HAP-1 (cell line): ENCODE data around the gene CEP131.

ENCODE experiments used
- DNase-seq, 2 experiments: peaks; one replicate each; pipeline ENCODE4 v3.0.0-alpha.2; 2016 to 2020; ENCODE audit warnings: low spot score in 2 of 2
- H3K27me3 ChIP-seq: fragments of 250-450 bp; sonication (Bioruptor Pico); 2 replicates; pipeline ENCODE4 v1.5.1; 2020; ENCODE audit warnings: low read depth, mild to moderate bottlenecking, moderate library complexity
- H3K36me3 ChIP-seq: fragments of 250-450 bp; sonication (Bioruptor Pico); replicated peaks from 2 replicates; pipeline ENCODE4 v1.5.1; 2020; ENCODE audit warnings: mild to moderate bottlenecking
- H3K4me1 ChIP-seq: fragments of 250-450 bp; sonication (Bioruptor Pico); 2 replicates; pipeline ENCODE4 v1.5.1; 2020; ENCODE audit warnings: mild to moderate bottlenecking
- H3K4me3 ChIP-seq: fragments of 250-450 bp; sonication (Bioruptor Pico); 2 replicates; pipeline ENCODE4 v1.5.1; 2020; ENCODE audit warnings: mild to moderate bottlenecking, moderate library complexity
- H3K9me3 ChIP-seq: fragments of 250-450 bp; sonication (Bioruptor Pico); 2 replicates; pipeline ENCODE4 v1.5.1; 2020; ENCODE audit warnings: mild to moderate bottlenecking, moderate library complexity
- in situ Hi-C: fragments of 300-500 bp; cut with MboI; formaldehyde crosslinking; loops from 3 replicates; pipeline ENCODE4 v1.14.3; 2020; ENCODE audit warnings: low sequenced_read_pairs, inconsistent platforms, mixed read lengths

CEP131 gene

GRCh38 chr17:81193470-81194224 is 29.1 kb downstream of the CEP131 start:
- Histone ChIP-seq H3K27me3 (no peaks in the 10 kb centered on the region), H3K4me1 (no peaks in the 10 kb centered on the region), H3K4me3 (no peak overlapping the region), H3K9me3 (no peaks in the 10 kb centered on the region), H3K36me3 (peaks cover 17% of the 10 kb centered on the region)
- no peak for DNase-seq
- in situ Hi-C loops: no loop called here

DNA sequence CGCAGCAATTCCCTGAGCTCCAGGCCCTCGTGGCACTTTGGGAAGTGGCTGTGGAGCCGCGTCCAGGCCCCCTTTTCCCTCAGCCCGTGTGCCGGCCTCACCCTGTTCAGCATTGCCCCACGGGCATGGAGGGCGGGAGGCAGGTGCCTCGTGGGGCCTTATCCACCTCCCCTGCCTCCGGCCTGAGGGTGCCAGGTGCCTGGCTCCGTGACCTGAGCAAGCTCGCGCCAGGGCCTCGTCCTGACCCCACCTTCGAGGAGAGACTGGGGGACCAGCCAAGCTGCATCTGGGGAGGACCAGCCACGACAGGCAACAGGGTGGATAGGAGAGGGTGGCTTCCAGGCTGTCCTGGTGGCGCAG is 29.7 kb downstream of the CEP131 start:
- DNase-seq: no peak
- Histone ChIP-seq H3K27me3 (no peaks in the 10 kb centered on the region), H3K4me3 (no peak overlapping the region), H3K36me3 (peaks cover 17% of the 10 kb centered on the region), H3K9me3 (no peaks in the 10 kb centered on the region), H3K4me1 (no peaks in the 10 kb centered on the region)
- in situ Hi-C loops: no loop called here

DNA sequence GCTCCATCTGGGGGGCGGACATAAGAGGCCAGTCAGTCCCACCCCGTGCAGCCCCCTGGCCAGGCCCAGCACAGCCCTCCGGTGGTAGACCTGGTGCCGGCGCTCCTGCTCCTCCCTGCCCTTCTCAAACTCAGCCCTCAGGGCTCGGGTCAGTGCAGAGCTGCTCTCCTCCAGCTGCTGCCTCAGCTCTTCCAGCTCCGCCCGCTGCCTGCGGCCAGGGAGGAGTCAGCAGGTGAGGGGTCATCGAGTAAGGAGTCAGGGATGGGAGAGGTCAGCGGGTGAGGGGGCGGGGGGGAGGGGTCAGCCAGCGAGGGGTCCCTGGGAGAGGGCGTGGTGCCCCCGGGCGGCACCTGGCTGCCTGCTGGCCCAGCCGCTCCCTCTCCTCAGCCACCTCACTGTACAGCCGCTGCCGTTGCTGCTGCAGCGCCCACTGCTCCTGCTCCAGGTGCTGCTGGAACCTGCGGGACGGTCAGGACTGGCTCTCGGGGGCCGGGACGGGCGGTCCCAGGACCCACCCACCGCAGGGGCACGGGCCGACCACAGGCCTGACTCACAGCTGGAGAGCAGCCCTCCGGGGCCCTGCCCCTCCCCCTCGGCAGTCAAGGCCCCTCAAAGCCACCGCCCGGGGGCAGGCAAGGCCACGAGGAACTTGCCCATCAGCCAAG is 30.2 kb downstream of the CEP131 start:
- no peaks in the 10 kb centered on the region for H3K9me3 ChIP-seq
- no peaks in the 10 kb centered on the region for H3K27me3 ChIP-seq
- no peaks in the 10 kb centered on the region for H3K4me1 ChIP-seq
- no peak for DNase-seq
- in situ Hi-C loops: no loop called here
- H3K4me3 ChIP-seq: no peak overlapping the region
- H3K36me3 ChIP-seq: peaks cover 17% of the 10 kb centered on the region

- H3K36me3 ChIP-seq: peaks cover 16% of the 10 kb centered on the region
- no peak overlapping the region for H3K4me3 ChIP-seq
- no peak for DNase-seq
- H3K4me1 ChIP-seq: no peaks in the 10 kb centered on the region
- H3K9me3 ChIP-seq: no peaks in the 10 kb centered on the region
- in situ Hi-C loops: no loop called here
- H3K27me3 ChIP-seq: no peaks in the 10 kb centered on the region
These were observed 31.1 kb downstream of the CEP131 start for GRCh38 chr17:81191646-81192045.

GRCh38 chr17:81191116-81191515 is 31.6 kb downstream of the CEP131 start:
- H3K9me3 ChIP-seq: no peaks in the 10 kb centered on the region
- in situ Hi-C loops: no loop called here
- H3K36me3 ChIP-seq: peaks cover 14% of the 10 kb centered on the region
- no peaks in the 10 kb centered on the region for H3K4me1 ChIP-seq
- DNase-seq: no peak
- H3K4me3 ChIP-seq: no peak overlapping the region
- H3K27me3 ChIP-seq: no peaks in the 10 kb centered on the region

- no peak for DNase-seq
- Histone ChIP-seq H3K36me3 (peaks cover 14% of the 10 kb centered on the region), H3K27me3 (no peaks in the 10 kb centered on the region), H3K9me3 (no peaks in the 10 kb centered on the region), H3K4me3 (no peak overlapping the region), H3K4me1 (no peaks in the 10 kb centered on the region)
- in situ Hi-C loops: no loop called here
These were observed 32.2 kb downstream of the CEP131 start for GRCh38 chr17:81190591-81190990.

DNA sequence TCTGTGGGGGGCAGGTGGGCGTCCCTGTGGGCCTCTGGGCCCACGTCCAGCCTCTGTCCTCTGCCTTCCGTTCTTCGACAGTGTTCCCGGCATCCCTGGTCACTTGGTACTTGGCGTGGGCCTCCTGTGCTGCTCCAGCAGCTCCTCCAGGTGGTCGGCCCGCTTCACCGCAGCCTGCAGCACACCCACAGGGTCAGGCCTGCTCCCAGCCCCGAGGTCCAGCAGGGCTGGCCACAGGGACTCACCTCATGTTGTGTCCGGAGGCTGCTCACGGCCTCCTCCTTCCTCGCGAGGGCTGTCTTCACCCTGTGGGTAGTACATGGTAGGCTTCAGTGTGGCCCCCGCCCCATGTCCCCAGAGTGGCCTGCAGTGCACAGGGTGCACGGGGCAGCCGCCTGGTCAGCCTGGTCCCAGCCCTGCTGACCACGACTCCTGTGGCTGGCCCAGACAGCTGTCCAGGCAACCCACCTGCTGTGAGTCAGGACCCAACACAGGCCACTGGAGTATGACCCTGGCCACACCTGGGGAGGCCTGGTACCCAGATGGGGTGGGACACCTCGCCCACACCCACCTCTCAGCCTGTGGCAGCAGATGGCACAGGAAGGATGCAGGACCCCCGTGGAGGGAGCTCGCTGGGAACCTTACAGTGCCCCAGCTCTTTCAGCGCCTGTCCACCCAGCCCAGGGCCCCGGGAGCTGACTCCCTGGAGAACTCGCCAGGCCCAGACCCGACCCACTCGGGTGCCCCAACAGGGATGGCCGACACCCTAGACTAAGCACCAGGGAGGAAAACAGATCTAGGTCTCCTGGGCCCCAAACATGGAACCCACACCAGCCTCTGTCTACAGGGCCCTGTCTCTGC is 32.9 kb downstream of the CEP131 start:
- Histone ChIP-seq H3K9me3 (no peaks in the 10 kb centered on the region), H3K4me1 (no peaks in the 10 kb centered on the region), H3K4me3 (no peak overlapping the region), H3K36me3 (peaks cover 8% of the 10 kb centered on the region), H3K27me3 (no peaks in the 10 kb centered on the region; the same call in 1 of the 2 replicates)
- no peak for DNase-seq
- in situ Hi-C loops: no loop called here

GRCh38 chr17:81189016-81189415 is 33.7 kb downstream of the CEP131 start:
- H3K36me3 ChIP-seq: peaks cover 3% of the 10 kb centered on the region; the same call in 1 of the 2 replicates
- in situ Hi-C loops: no loop called here
- H3K4me1 ChIP-seq: no peaks in the 10 kb centered on the region
- no peak for DNase-seq
- H3K9me3 ChIP-seq: no peaks in the 10 kb centered on the region
- no peak overlapping the region for H3K4me3 ChIP-seq
- no peaks in the 10 kb centered on the region; the same call in 1 of the 2 replicates for H3K27me3 ChIP-seq

DNA sequence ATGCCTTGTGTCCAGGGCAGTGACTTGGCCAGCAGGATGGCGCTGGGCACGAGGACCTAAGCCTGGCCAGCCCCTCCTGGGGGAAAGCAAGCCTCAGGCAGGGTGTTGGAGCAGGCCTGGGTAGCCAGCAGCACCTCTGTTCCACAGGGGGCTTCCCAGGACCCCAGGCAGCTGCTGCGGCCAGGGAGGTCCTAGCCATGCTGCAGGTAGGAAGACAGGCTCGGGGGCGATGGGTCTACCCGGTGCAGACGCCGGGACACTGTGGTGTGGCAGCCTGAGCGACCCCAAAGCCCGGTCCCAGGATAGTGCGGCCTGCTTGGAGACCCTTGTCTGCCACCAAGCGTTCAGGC is 34.3 kb downstream of the CEP131 start:
- no peak overlapping the region for H3K4me3 ChIP-seq
- H3K9me3 ChIP-seq: no peaks in the 10 kb centered on the region
- H3K27me3 ChIP-seq: no peaks in the 10 kb centered on the region; the same call in 1 of the 2 replicates
- peaks cover 3% of the 10 kb centered on the region; the same call in 1 of the 2 replicates for H3K36me3 ChIP-seq
- DNase-seq: no peak
- in situ Hi-C loops: no loop called here
- H3K4me1 ChIP-seq: no peaks in the 10 kb centered on the region

GRCh38 chr17:81187586-81188490 is 34.9 kb downstream of the CEP131 start:
- Histone ChIP-seq H3K36me3 (peaks cover 3% of the 10 kb centered on the region; the same call in 1 of the 2 replicates), H3K4me3 (no peak overlapping the region), H3K4me1 (no peaks in the 10 kb centered on the region), H3K9me3 (no peaks in the 10 kb centered on the region), H3K27me3 (no peaks in the 10 kb centered on the region; the same call in 1 of the 2 replicates)
- in situ Hi-C loops: no loop called here
- no peak for DNase-seq

DNA sequence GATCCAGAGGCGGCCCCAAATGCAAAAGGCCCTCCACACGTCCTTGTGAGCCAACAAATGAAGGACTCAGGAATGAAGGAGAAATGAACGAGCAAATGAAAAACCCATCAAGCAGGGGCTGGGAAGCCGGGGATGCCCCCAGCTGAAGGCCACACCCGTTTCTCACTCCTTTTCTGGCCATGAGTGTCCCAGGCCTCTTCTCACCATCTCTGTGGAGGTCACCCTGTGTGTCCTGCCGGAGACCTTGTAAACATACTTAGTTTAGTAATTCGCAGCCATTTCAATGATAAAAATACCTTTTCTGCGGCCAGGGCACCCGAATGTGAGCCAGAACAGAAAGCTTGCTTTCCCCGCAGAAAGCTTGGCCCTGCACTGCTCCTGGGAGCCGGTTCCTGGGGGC is 35.6 kb downstream of the CEP131 start:
- in situ Hi-C loops: no loop called here
- H3K27me3 ChIP-seq: no peaks in the 10 kb centered on the region; the same call in 1 of the 2 replicates
- no peak for DNase-seq
- H3K36me3 ChIP-seq: peaks cover 3% of the 10 kb centered on the region; the same call in 1 of the 2 replicates
- H3K4me1 ChIP-seq: no peaks in the 10 kb centered on the region
- H3K4me3 ChIP-seq: no peak overlapping the region
- H3K9me3 ChIP-seq: no peaks in the 10 kb centered on the region

GRCh38 chr17:81186203-81186602 is 36.6 kb downstream of the CEP131 start:
- peaks cover 3% of the 10 kb centered on the region; the same call in 1 of the 2 replicates for H3K36me3 ChIP-seq
- H3K4me3 ChIP-seq: no peak overlapping the region
- no peak for DNase-seq
- no peaks in the 10 kb centered on the region for H3K9me3 ChIP-seq
- in situ Hi-C loops: no loop called here
- no peaks in the 10 kb centered on the region for H3K4me1 ChIP-seq
- H3K27me3 ChIP-seq: no peaks in the 10 kb centered on the region; the same call in 1 of the 2 replicates

GRCh38 chr17:81184555-81184954 is 38.2 kb downstream of the CEP131 start:
- no peak for DNase-seq
- in situ Hi-C loops: no loop called here
- H3K4me1 ChIP-seq: no peaks in the 10 kb centered on the region

More at GRCh38 chr17:81184555-81184954, 38.2 kb downstream of the CEP131 start:
- no peaks in the 10 kb centered on the region; the same call in 1 of the 2 replicates for H3K27me3 ChIP-seq
- no peak overlapping the region for H3K4me3 ChIP-seq
- H3K9me3 ChIP-seq: no peaks in the 10 kb centered on the region
- H3K36me3 ChIP-seq: peaks cover 2% of the 10 kb centered on the region; the same call in 1 of the 2 replicates
